Islet of Langerhans (tissue), 1 donor: ENCODE measurements around the gene GALNTL6.
"Not testable (repeated sequence)": the region's sequence is repeated elsewhere in the genome, so short reads cannot be mapped to it uniquely, and the experiment has no call there.

ENCODE experiments used
- FAIRE-seq: peaks from one replicate; lab custom pipeline; 2011; peaks lifted over from hg19 to GRCh38; lab: Jason Lieb, UNC

The GALNTL6 gene

GRCh38 chr4:172404676-172405075, 591.5 kb downstream of the GALNTL6 start:
- no peak for FAIRE-seq

- no peak for FAIRE-seq
These were observed 597.2 kb downstream of the GALNTL6 start for GRCh38 chr4:172410363-172410762.

GRCh38 chr4:172411149-172411548, 597.9 kb downstream of the GALNTL6 start:
- FAIRE-seq, result peak; percentile 69

- FAIRE-seq, result no peak
These were observed 599.8 kb downstream of the GALNTL6 start for GRCh38 chr4:172412851-172413580.

GRCh38 chr4:172428979-172429378, 615.8 kb downstream of the GALNTL6 start:
- not testable (repeated sequence) for FAIRE-seq

- FAIRE-seq, result no peak
These were observed 667.3 kb downstream of the GALNTL6 start for GRCh38 chr4:172480471-172480870.

GRCh38 chr4:172481802-172482508, 668.8 kb downstream of the GALNTL6 start:
- FAIRE-seq, result no peak

GRCh38 chr4:172485007-172485406, 671.8 kb downstream of the GALNTL6 start:
- FAIRE-seq, result no peak

- no peak for FAIRE-seq
These were observed 673.3 kb downstream of the GALNTL6 start for GRCh38 chr4:172486531-172486930.

- FAIRE-seq, result no peak
These were observed 676.7 kb downstream of the GALNTL6 start for GRCh38 chr4:172489861-172490260.

- FAIRE-seq, result no peak
These were observed 682.6 kb downstream of the GALNTL6 start for GRCh38 chr4:172495769-172496168.

- no peak for FAIRE-seq
These were observed 684.1 kb downstream of the GALNTL6 start for GRCh38 chr4:172497321-172497720.

GRCh38 chr4:172514011-172514410, 700.8 kb downstream of the GALNTL6 start:
- no peak for FAIRE-seq

GRCh38 chr4:172514801-172515200, 701.6 kb downstream of the GALNTL6 start:
- FAIRE-seq, result no peak

- FAIRE-seq, result no peak
These were observed 702.2 kb downstream of the GALNTL6 start for GRCh38 chr4:172515266-172515879.

GRCh38 chr4:172517391-172517790, 704.2 kb downstream of the GALNTL6 start:
- no peak for FAIRE-seq

GRCh38 chr4:172521248-172521647, 708.0 kb downstream of the GALNTL6 start:
- no peak for FAIRE-seq

GRCh38 chr4:172521680-172522079, 708.5 kb downstream of the GALNTL6 start:
- no peak for FAIRE-seq

GRCh38 chr4:172543249-172543648, 730.0 kb downstream of the GALNTL6 start:
- FAIRE-seq, result no peak

- FAIRE-seq, result no peak
These were observed 733.6 kb downstream of the GALNTL6 start for GRCh38 chr4:172546782-172547181.

- FAIRE-seq, result no peak
These were observed 734.5 kb downstream of the GALNTL6 start for GRCh38 chr4:172547724-172548123.

GRCh38 chr4:172553216-172553615, 740.0 kb downstream of the GALNTL6 start:
- FAIRE-seq, result no peak

GRCh38 chr4:172554588-172554987, 741.4 kb downstream of the GALNTL6 start:
- no peak for FAIRE-seq
